ENCODE results near the gene MYO7A. TPM values are rescaled to one million over a fixed set of nuclear protein-coding genes. Genes with fewer than 3 reads are reported as not detected.

The MYO7A gene
- total and polyA plus RNA-seq, 2 of the 8 experiments (the other 6 are each of a cell fraction or from before 2014, with no cell fraction given), result 1.5 to 1.9 TPM

DNA sequence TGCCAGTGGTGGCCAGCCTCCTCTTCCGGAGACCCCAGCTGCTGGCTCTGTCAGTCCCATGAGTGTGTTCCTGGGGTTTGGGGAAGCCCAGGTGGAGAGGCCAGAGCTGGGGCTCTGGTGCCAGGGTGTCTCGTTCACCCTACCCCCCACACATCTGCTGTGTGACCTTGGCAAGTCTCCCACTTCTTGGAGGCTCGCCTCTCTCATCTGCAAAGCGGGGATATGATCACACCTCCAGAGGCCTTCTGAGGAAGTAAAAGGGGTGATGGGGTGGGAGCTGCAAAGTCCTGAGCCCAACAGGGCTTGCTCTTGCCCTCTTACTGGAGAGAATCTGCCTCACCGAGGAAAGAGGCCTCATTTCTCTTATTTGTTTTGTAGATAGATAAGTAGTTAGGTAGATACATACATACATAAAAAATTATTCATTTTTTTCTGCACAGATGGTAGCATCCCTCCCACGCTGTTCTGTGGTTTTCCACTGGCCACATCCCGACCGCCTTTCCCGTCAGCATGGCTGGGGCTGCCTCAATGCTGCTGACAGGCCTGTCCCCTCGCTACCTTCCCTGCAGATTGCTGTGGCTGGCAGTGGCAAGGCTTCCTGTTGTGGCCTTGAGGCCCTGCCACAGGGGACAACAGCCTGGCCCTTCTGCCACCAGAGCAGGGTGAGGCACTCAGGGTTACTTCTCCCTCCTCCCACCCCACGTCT lies 23.9 kb downstream of the MYO7A start:
- H3K4me2 ChIP-seq (ENCODE audit: insufficient read depth in 1 of 2, low read depth in 2 of 2, low read length in 2 of 2), result no peak overlapping the region
- ChIA-PET CTCF (ENCODE audit: partially characterized antibody) (interaction anchor here (3.2 to 16.2 kb wide), 2 partner anchors 25 to 35 kb away, joined by 16 to 104 read pairs; partner anchors contain the start of gene MYO7A), POLR2A (ENCODE audit: partially characterized antibody) (no interaction called here)
- H3K23ac ChIP-seq (ENCODE audit: insufficient read length), result no peak overlapping the region
- FAIRE-seq, result no peak
- H3K4ac ChIP-seq (replicated peaks; ENCODE audit: insufficient read length, low read depth, low read length), result no peak overlapping the region
- no peak overlapping the region for H4K91ac ChIP-seq (replicated peaks; ENCODE audit: insufficient read length, low read length)
- TF ChIP-seq GABPA (IDR thresholded peaks at IDR 0.05; ENCODE audit: borderline replicate concordance, insufficient read depth, low read length) (no peak), SP4 (IDR thresholded peaks at IDR 0.05; ENCODE audit: low read length) (no peak), CEBPB (IDR thresholded peaks at IDR 0.05; ENCODE audit: low read depth, low read length) (no peak), BCL11A (IDR thresholded peaks at IDR 0.05; ENCODE audit: low read depth in 2 of 2, low read length in 2 of 2) (no peak), CTBP2 (IDR thresholded peaks at IDR 0.05; ENCODE audit: borderline replicate concordance, insufficient read depth, insufficient read length, low read length) (no peak), CHD2 (IDR thresholded peaks at IDR 0.05; ENCODE audit: low read length) (no peak), RBBP5 (IDR thresholded peaks at IDR 0.05; ENCODE audit: borderline replicate concordance, low read depth, low read length) (no peak), CREB1 (IDR thresholded peaks at IDR 0.05) (no peak), GTF2F1 (IDR thresholded peaks at IDR 0.05; ENCODE audit: borderline replicate concordance, low read depth, low read length) (no peak), TEAD4 (IDR thresholded peaks at IDR 0.05; ENCODE audit: low read depth, low read length) (no peak)
- TF ChIP-seq, protein P1, sequence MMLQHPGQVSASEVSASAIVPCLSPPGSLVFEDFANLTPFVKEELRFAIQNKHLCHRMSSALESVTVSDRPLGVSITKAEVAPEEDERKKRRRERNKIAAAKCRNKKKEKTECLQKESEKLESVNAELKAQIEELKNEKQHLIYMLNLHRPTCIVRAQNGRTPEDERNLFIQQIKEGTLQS (IDR thresholded peaks at IDR 0.05; ENCODE audit: insufficient read depth, low read depth, low read length), result no peak
- TF ChIP-seq, protein P2, sequence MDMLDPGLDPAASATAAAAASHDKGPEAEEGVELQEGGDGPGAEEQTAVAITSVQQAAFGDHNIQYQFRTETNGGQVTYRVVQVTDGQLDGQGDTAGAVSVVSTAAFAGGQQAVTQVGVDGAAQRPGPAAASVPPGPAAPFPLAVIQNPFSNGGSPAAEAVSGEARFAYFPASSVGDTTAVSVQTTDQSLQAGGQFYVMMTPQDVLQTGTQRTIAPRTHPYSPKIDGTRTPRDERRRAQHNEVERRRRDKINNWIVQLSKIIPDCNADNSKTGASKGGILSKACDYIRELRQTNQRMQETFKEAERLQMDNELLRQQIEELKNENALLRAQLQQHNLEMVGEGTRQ (IDR thresholded peaks at IDR 0.05; ENCODE audit: low read length), result no peak
- no peak overlapping the region for H2BK20ac ChIP-seq (ENCODE audit: low read length)
- no peaks in the 10 kb centered on the region for H3K36me3 ChIP-seq (ENCODE audit: control insufficient read depth in 2 of 4, insufficient read depth in 4 of 4, low read length in 3 of 4)
- H3K18ac ChIP-seq (ENCODE audit: extremely low read depth, low read length), result no peak overlapping the region
- H3K4me1 ChIP-seq (replicated peaks in 1 of 4; ENCODE audit: control insufficient read depth in 3 of 4, insufficient read depth in 4 of 4, low read length in 3 of 4), result peaks cover 0 to 9% (median 5%) of the 10 kb centered on the region in 4 experiments; a peak in 6 of 7 replicates
- no peak overlapping the region for H2BK5ac ChIP-seq (ENCODE audit: low read depth, low read length)
- H3K14ac ChIP-seq (ENCODE audit: insufficient read length), result no peak overlapping the region
- no peak overlapping the region for H3K27ac ChIP-seq (ENCODE audit: low read depth, low read length)
- 95% methylated on average over 10 of the region's 11 CpGs; no CpG with 5 or more reads in 1 of the 2 experiments for WGBS, 2 experiments (ENCODE audit: extremely low coverage in 1 of 2, insufficient coverage in 1 of 2, insufficient read length in 1 of 2, insufficient replicate concordance in 2 of 2, low coverage in 1 of 2, low lambda C conversion rate in 2 of 2, missing lambda C conversion rate in 1 of 2)
- H3K79me1 ChIP-seq (ENCODE audit: low read depth, low read length), result no peaks in the 10 kb centered on the region
- no peak overlapping the region for H2BK15ac ChIP-seq (ENCODE audit: low read length)
- H3K9me3 ChIP-seq (ENCODE audit: insufficient read depth in 2 of 2, low read depth in 1 of 2, low read length in 1 of 2), result no peaks in the 10 kb centered on the region
- no peak overlapping the region for H4K5ac ChIP-seq (ENCODE audit: insufficient read length, low read depth, low read length)
- no peak overlapping the region for H3K4me3 ChIP-seq (ENCODE audit: extremely low read depth in 1 of 4, insufficient read depth in 2 of 4, low read depth in 3 of 4, low read length in 4 of 4)
- H2BK120ac ChIP-seq (replicated peaks; ENCODE audit: low read depth, low read length), result no peak overlapping the region
- H3K27me3 ChIP-seq (replicated peaks in 1 of 4; ENCODE audit: control insufficient read depth in 3 of 4, extremely low read depth in 1 of 4, insufficient read depth in 3 of 4, low read length in 3 of 4), result peaks cover 0 to under 1% (median 0%) of the 10 kb centered on the region in 4 experiments; a peak in 1 of 7 replicates
- H2AFZ ChIP-seq (ENCODE audit: low read length), result no peak overlapping the region
- no peaks in the 10 kb centered on the region for H3K79me2 ChIP-seq (ENCODE audit: control insufficient read depth in 1 of 2, insufficient read depth in 2 of 2, low read length in 2 of 2)
- no peak for DNase-seq (ENCODE audit: low read depth in 1 of 2, low spot score in 2 of 2)
- no peak overlapping the region for H4K8ac ChIP-seq (ENCODE audit: extremely low read depth, insufficient read depth, low read length)
- H3K9ac ChIP-seq (replicated peaks in 1 of 4; ENCODE audit: extremely low read depth in 1 of 4, low read depth in 3 of 4, low read length in 3 of 4), result no peak overlapping the region
- H3K23me2 ChIP-seq (ENCODE audit: low read depth, low read length), result peaks cover 7% of the 10 kb centered on the region; the same call in 1 of the 2 replicates
- H4K20me1 ChIP-seq (replicated peaks in 1 of 2; ENCODE audit: control insufficient read depth in 1 of 2, insufficient read depth in 2 of 2, low read length in 2 of 2), result no peaks in the 10 kb centered on the region
- H3K56ac ChIP-seq (replicated peaks; ENCODE audit: insufficient read length, low read depth, low read length), result no peak overlapping the region
- H2BK12ac ChIP-seq (ENCODE audit: low read depth, low read length), result no peak overlapping the region
- no peak overlapping the region for H2AK5ac ChIP-seq (ENCODE audit: low read depth, low read length)
